Occipital lobe (tissue), 2 donors: ENCODE measurements around the gene SCNM1. TPM values are rescaled to one million over a fixed set of nuclear protein-coding genes. Genes with fewer than 3 reads are reported as not detected.
"Not testable (repeated sequence)": the region's sequence is repeated elsewhere in the genome, so short reads cannot be mapped to it uniquely, and the experiment has no call there.

Experiments used
- DNase-seq: peaks from one replicate; lab custom pipeline; 2025; lab: John Stamatoyannopoulos, UW
- total RNA-seq: library from RNA; depleted of rRNA; stranded (reverse); fragments of >200 nt; gene quantifications from one replicate; pipeline ENCODE4 v1.2.3, GENCODE V29; 2014

SCNM1 gene
- total RNA-seq, 1 donor from 2014 or later = 35.6 TPM

- no peak for DNase-seq
Observed at GRCh38 chr1:151193304-151193703, 27.4 kb downstream of the SCNM1 start.

GRCh38 chr1:151193856-151194255 lies 27.9 kb downstream of the SCNM1 start:
- DNase-seq = no peak

GRCh38 chr1:151194894-151195594 lies 29.1 kb downstream of the SCNM1 start:
- DNase-seq = peak; percentile 4

- peak; percentile 9 for DNase-seq
Observed at GRCh38 chr1:151196292-151196800, 30.4 kb downstream of the SCNM1 start.

GRCh38 chr1:151197863-151198253 lies 31.9 kb downstream of the SCNM1 start:
- DNase-seq = no peak

- DNase-seq = peak; percentile 95
Observed at GRCh38 chr1:151198254-151199127, 32.5 kb downstream of the SCNM1 start, which contains the start of gene PIP5K1A. PIP5K1A (plus strand) TSS chr1:151198552; CDS start chr1:151198997, 445 bp downstream.

GRCh38 chr1:151199873-151200581 lies 34.1 kb downstream of the SCNM1 start:
- peak; percentile 19 for DNase-seq

- not testable (repeated sequence) for DNase-seq
Observed at GRCh38 chr1:151205381-151205965, 39.5 kb downstream of the SCNM1 start.

- no peak for DNase-seq
Observed at GRCh38 chr1:151210830-151211229, 44.9 kb downstream of the SCNM1 start.

GRCh38 chr1:151211972-151212705 lies 46.2 kb downstream of the SCNM1 start:
- DNase-seq = no peak

GRCh38 chr1:151213560-151213959 lies 47.6 kb downstream of the SCNM1 start:
- DNase-seq = no peak

Other genes starting within 250 kb of the SCNM1 start
- 51.5 TPM for gene SETDB1, start 239.8 kb upstream of the SCNM1 start, total RNA-seq
- gene CERS2, start 191.3 kb upstream of the SCNM1 start, total RNA-seq = 35.6 TPM
- not detected for gene ANXA9, start 183.9 kb upstream of the SCNM1 start, total RNA-seq
- gene MINDY1, start 159.2 kb upstream of the SCNM1 start, total RNA-seq = 10.5 TPM
- 25.3 TPM for gene PRUNE1, start 157.7 kb upstream of the SCNM1 start, total RNA-seq
- 0.16 TPM for gene BNIPL, start 129.6 kb upstream of the SCNM1 start, total RNA-seq
- 3.4 TPM for gene C1orf56, start 118.4 kb upstream of the SCNM1 start, total RNA-seq
- gene CDC42SE1, start 106.5 kb upstream of the SCNM1 start, total RNA-seq = 33.4 TPM
- gene MLLT11, start 105.7 kb upstream of the SCNM1 start, total RNA-seq = 77.2 TPM
- gene GABPB2, start 95.4 kb upstream of the SCNM1 start, total RNA-seq = 12.6 TPM
- gene SEMA6C, start 19.5 kb upstream of the SCNM1 start, total RNA-seq = 18.6 TPM
- gene TNFAIP8L2, start 9.5 kb upstream of the SCNM1 start, total RNA-seq = 0.78 TPM
- gene LYSMD1, start 242 bp upstream of the SCNM1 start, total RNA-seq = 16.4 TPM
- gene TMOD4, start 9.8 kb downstream of the SCNM1 start, total RNA-seq = not detected
- gene VPS72, start 24.1 kb downstream of the SCNM1 start, total RNA-seq = 75.3 TPM
- gene PIP5K1A, start 32.4 kb downstream of the SCNM1 start, total RNA-seq = 56.3 TPM
- 82.0 TPM for gene PSMD4, start 88.6 kb downstream of the SCNM1 start, total RNA-seq
- 6.9 TPM for gene ZNF687, start 116.2 kb downstream of the SCNM1 start, total RNA-seq
- gene PI4KB, start 161.3 kb downstream of the SCNM1 start, total RNA-seq = 26.4 TPM
- gene RFX5, start 181.1 kb downstream of the SCNM1 start, total RNA-seq = 25.0 TPM
- 9.2 TPM for gene SELENBP1, start 206.6 kb downstream of the SCNM1 start, total RNA-seq
- gene PSMB4, start 233.4 kb downstream of the SCNM1 start, total RNA-seq = 290 TPM